ENCODE data around the gene ADGRV1.
"Not testable (repeated sequence)": the region's sequence is repeated elsewhere in the genome, so short reads cannot be mapped to it uniquely, and the experiment has no call there.

The ADGRV1 gene

DNA sequence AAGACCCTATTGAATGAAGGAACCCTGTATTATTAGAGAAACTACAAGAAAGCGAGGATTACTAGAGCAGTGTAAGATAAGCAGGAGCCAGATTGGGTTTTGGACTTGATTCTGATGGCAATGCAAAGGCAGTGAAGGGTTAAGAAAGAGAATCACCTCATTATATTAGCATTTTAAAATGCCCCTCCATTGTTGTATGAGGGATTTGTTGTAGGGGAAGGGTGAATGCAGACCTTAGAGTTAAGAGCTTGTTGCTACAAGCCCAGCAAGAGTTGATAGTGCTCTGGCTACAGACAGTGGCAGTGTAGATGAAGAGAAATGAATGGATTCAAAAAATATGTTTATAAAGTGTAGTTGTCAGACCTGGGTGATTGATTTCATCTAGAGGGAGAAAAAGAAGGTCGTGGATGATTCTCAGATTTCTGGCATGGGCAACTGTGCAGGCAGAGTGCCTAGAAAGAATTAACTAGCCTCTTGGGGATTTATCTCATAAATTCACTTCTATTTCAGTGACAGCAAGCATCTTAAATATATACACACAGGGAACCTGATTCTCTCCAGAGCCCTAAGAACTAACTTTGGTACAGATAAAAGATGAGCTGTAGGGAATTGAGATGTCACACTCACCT, 479.7 kb downstream of the ADGRV1 start:
- no peak for DNase-seq

DNA sequence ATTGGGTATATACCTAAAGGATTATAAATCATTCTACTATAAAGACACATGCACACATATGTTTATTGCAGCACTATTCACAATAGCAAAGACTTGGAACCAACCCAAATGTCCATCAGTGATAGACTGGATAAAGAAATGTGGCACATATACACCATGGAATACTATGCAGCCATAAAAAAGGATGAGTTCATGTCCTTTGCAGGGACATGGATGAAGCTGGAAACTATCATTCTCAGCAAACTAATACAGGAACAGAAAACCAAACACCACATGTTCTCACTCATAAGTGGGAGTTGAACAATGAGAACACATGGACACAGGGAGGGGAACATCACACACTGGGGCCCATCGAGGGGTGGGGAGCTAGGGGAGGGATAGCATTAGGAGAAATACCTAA, 482.5 kb downstream of the ADGRV1 start:
- DNase-seq: not testable (repeated sequence)

DNA sequence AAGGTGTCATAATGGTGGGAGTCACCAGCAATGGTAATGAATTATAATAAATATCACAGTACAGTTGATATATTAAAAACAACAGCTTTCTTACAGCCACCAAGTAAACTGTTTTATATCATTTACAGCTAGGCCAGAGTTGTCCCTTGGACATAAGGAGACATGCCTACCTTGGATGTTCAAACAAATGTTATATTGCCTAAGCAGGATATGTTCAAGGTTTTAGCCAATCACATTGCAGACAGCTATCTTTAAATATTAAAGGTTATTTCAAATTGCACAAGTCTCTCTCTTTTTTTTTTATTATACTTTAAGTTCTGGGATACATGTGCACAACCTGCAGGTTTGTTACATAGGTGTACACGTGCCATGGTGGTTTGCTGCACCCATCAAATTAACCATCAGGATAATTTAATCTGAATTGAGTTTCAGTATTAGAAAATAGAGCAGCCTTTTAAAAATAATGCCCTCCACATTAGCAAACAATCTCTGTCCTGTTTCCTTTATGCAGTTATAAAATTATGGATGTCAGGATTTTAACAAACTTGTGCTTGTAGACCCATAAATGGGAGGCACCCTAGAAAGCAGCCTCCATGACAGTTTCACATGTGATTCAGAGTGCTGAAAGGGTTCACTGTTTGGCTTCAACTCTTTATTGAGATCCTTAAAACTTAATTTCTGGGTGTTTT, 483.8 kb downstream of the ADGRV1 start:
- DNase-seq: no peak

DNA sequence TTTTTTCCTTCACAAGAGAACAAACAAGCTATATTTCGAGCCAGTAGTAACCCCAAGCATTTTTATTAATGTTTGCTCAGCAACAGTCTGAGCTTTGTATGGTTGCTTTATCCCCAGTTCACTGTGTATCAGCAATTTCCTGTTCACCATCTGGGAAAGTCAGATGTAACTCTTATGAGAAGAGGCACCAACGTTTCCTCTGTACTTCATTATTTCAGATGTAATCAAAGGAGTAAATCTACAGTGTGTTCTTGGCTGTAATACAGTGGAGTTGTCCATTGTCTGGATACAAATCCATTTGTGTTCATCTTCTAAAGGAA, 484.3 kb downstream of the ADGRV1 start:
- DNase-seq: no peak

DNA sequence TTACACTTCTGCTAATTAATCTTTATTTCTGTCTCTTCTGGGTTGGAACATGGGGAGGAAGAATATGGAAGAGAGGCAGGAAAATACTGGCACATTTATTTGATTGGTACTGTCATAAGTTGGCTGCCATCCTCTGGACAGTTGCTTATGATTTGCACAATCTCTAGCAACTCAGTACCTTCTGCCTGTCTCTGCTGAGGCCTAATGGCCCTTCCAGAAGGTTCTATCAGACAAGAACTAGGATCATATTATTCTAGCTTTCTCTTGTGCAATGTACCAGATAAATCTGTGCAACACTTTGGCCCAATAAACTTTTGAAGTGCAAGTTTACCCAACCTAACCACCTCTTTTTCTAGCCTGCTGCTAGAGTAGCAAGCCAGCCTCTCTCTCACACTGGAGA, 489.5 kb downstream of the ADGRV1 start:
- no peak for DNase-seq

DNA sequence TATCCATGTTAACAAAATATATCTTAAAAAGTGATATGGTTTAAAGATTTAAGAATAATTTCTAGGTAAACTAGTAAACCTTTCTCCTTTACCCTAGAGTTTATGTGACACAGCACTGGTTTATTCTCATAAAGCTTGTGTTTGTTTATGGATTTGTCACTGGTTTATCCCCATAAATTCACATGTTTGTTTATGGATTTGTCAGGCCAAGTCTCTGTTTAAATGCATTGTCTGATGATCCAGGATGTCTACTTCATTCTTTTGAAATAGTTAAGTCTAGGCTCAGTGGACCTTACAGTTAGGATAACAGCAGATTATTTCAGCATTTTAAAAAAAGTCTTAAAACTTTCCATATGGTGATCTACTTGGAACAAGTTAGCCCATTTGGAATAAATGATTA, 490.5 kb downstream of the ADGRV1 start:
- DNase-seq: no peak

DNA sequence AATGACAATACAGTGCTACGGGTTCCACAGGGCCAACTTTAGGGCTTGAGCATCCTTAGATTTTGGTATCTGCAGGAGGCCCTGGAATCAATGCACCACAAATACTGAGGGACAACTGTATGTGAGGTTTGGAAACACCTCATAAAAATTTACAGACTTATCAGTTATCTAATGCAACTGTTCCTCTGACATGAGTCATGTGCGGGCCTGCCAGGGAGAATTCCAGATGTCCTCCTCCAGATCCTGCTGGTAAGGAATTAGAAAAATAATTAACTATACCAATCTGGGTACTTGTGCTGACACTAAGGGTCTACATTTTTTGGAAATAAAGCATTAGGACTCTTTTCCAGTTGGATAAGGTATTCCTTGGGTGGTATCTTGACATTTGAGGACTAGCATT, 491.2 kb downstream of the ADGRV1 start:
- no peak for DNase-seq

DNA sequence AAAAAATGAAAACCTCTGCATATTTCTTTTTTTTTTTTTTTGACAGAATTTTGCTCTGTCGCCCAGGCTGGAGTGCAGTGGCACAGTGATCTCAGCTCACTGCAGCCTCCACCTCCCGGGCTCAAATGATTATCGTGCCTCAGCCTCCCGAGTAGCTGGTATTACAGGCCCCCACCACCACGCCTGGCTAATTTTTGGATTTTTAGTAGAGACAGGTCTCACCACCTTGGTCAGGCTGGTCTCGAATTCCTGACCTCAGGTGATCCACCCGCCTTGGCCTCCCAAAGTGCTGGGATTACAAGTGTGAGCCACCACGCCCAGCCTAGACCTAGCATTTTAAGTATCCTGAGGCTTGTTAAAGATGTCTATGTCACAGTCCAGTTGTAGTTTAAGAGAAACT, 493.8 kb downstream of the ADGRV1 start:
- DNase-seq: not testable (repeated sequence)

DNA sequence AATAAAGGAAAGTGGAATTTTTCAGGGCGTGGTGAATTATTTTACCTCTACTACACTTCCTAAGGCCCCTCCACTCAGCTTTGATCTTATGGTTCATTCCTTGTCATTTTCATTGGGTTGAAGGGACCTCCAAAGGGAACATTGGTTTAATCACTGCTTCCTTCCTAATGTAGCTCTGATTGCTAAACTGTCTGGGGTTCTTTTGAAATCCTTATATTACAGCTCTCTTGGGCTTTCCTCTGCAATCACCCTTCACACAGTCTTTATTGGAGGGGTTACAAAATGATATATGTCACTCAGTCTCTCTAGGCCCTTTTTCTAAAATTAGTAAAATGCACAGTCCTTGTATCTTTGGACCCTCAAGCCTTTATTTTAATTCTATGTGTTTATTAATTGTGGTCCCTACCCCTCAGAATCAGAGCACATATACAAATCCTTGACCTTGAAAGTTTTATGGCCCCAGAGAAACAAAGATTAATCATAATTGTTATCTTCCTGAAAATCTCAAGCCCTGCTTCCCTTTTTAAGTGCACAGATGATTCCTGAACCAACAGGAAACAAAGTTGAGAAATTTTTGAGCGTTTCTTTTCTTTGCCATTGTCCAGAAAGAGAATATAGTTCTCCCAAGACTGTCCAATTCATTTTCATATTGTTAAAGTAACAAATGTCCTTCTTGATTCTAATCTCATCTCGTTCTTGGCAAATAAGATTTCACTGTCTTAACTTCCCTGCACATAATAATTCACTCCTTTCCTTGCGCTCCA, 494.6 kb downstream of the ADGRV1 start:
- DNase-seq: no peak

DNA sequence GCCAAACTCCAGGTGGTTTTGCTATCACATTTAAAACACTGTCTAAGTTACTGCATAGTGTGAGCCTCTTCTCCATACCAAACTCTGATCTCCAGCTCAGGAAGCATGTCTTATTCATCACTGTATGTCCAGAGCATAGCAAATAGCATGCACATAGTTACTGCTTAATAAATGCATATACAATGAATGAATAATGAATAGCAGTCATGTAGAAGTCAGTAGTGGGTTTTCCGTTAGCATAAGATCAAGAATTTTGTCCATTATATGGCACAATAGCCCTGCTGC, 495.1 kb downstream of the ADGRV1 start:
- no peak for DNase-seq

DNA sequence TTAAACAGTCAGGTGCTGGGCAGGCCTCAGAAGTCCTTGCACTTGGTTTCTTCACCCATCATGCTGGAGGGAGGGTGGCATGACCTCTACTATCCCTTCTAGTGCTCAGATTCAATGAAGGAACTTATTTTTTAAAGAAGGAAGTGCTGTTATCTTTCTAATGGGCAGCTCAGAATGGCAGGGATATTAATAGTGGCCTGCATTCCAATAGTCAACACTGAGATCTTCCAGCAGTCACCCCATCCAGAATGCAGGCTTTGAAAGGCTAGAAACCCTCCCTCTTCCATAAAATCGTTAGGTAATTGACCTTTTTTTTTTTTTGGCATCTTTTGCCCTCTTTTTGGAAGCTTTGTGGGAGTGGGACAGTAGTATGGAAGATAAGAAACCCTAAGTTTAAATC, 499.6 kb downstream of the ADGRV1 start:
- no peak for DNase-seq

DNA sequence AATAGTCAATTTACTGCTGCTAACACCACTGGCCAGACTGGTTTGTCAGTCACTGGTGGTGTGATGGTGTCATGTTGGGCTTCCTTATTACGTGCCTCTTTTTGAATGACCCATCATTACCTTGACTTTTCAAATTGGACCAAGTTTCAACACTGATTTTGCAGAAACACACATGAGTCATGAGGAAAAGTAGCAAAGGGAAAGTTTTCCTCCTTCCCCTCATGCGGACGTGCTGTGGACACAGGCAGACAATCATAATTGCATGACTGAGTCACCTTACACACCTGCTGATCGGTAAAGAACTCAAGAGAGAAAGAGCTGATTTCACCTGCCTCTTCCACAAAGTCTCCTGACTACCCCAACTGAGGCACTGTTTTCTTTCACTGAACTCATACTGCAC, 500.0 kb downstream of the ADGRV1 start:
- DNase-seq: no peak

DNA sequence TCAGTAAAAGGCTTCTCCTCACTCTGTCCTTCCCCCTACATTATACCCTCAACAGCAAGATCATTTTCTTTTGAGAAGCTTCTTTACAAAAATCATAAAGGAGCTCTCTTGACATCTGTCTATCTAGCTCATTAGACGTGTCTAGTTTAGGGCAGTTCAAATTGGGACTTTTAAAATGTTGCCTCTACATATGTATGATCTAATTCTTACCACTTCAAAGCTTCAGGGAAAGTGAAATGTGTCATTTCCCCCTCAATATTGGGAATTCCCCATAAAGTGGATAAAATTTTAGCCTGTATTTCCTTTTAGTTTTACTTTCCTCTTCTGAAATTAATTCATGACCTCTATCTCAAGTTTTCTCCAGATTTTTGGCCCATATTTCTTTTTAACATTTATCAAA, 500.8 kb downstream of the ADGRV1 start:
- DNase-seq: no peak

DNA sequence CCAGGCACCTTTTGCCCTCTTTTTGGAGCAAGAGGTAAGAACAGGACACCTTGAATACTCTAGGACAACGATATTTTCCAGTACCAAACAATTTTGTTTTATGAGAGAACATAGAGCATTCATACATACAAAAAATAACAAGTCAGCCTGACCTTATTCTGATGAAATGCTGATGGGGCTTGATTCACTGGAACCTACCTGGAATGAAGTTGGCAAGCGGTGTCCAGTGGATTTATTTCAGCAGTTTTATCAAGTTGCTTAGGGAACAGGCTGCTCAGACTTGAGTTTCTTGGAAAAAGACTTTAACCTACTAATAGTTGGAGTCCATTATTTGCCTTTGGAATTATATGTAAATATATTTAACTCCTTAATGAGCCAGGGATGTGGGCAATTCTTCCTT, 502.5 kb downstream of the ADGRV1 start:
- no peak for DNase-seq

DNA sequence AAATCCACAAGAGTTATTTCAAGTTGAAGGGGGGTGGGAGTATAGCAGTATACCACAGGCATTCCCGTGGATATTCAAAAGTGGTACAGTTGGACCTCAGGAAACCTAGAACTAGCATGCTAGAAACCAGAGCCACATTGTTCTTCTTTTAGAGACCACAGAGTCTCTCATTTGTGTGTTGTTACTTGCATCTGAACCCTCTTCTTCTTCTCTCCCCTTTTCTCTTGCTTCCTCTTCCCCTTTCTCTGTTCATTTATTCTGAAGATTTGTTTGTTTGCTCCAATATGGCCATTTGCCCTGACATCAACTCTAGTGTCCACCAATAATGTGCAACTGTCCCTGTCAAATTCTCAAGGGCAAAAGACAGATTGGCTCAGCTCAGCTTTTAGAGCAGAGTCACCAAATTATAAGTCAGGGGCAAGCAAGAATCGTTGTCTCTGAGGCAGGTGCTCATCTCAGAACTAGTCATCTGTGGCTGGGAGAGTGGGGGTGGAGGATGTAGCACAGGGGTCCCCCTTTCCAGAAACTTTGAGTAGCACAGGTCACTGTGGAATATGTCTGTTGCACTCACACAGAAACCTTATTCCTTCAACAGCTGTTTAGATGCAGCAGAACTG, 503.5 kb downstream of the ADGRV1 start:
- peak in 1 of 2 donors; percentile 1 for DNase-seq

DNA sequence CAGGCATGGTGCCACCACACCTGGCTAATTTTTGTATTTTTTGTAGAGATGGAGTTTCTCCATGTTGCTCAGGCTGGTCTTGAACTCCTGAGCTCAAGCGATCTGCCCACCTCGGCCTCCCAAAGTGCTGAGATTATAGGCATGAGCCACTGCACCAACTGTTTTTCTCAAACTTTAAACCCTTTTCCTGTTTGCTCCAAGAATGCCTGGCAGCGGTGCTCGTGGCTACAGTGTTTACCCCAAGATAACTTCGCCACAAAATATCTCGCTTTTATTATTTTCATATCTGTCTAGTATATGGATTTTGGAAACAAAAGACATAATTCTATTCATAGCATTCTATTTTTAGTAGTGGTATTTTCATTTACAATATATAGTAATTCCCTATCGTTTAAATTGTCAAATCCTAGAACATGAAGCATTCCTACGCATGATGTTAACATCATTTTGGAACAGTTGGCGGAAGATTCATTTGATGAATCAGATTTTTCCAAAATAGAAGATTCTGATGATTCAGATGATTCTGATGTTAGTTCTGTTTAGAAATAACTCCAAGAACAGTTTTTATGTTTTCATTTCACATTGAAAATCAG, 504.6 kb downstream of the ADGRV1 start:
- not testable (repeated sequence) for DNase-seq

DNA sequence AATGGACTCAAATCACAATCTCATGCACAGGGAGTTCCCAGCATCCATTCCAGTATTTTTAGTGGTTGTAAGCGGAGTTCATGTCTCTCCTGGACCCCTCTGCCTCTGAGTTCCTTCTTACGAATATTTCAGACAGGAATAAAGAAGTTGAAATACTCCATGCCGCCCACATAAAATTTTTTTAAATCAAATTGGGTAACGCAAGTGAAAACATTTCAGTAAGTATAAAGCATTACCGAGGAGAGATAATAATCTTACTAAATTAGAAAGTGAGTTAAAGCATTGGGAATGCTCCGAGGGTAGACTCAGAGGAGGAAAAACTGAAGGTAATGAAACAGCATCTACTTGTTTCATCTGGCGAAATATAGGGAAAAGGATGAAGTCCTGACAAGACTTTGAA, 506.9 kb downstream of the ADGRV1 start:
- DNase-seq: no peak

DNA sequence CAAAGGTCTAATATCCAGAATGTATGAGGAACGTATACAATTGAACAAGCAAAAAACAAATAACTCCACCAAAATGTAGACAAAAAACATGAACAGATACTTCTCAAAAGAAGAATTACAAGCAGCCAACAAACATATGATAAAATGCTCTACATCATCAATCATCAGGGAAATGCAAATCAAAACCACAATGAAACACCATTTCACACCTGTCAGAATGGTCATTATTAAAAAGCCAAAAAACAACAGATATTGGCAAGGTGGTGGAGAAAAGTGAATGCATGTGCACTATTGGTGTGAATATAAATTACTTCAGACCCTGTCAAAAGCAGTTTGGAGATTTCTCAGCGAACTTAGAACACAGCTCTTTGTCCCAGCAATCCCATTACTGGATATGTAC, 510.8 kb downstream of the ADGRV1 start:
- DNase-seq: no peak

DNA sequence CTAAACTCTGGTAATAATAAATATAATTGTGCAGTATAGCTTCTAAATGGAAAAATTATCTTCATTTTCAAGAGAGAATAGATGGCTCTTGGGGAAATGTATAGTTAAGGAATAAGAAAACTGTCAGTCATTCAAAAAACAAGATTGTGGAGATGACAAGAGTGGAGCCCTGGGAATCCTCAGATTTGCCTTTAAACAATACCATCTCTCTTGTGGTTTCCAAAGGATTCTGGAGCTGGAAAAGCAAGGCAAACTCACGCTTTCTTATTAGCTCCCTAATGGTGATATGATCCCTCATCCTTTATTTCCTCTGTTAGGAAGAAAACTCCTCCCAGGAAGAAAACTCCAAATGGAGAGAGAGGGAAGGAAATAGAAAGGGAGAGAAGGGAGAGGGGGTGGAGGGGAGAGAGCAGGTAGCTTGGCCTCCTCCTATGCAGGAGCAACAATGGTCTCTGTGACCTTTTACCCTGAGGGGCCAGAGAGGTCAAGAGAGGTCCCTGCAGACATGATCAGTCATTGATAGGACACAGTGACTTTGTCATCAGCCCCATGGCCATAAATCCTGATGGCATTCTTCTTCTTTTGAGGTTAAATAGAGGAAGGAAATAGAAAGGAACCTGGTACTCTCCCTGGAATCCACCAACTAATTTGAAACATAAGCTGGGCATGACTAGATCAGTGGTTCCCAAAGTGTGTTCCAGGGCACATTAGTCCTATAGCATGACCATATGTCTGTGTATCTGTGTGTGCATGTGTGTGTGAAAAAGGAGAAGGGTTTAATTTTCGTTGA, 512.4 kb downstream of the ADGRV1 start:
- no peak for DNase-seq

DNA sequence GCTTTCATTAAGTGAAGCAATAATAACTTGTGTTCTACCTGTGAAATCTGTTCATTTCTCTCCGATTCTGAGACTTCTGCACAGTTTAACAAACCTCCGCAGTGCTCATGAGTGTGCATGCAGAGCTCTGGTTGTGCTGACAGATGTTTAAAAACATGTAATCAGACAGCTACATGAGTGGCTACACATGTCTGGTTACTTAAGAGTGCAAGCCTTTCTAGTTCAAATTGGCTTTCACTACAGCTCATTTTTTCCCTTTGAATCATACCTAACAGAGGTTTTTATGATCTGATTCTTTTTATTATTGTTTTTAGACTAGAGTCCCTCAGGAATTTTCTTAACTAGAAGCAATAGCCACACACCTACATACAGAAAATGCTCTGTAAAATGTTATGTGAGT, 514.3 kb downstream of the ADGRV1 start:
- no peak for DNase-seq

DNA sequence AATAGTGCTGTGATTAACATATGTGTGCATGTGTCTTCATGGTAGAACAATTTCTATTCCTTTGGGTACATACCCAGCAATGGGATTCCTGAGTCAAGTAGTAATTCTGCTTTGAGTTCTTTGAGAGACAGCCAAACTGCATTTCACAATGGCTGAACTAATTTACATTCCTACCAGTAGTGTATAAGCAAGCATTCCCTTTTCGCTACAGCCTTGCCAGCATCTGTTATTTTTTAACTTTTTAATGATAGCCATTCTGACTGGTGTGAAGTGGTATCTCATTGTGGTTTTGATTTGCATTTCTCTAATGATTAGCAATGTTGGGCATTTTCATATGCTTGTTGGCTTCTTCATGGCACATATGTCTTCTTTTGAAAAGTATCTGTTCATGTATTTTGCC, 516.0 kb downstream of the ADGRV1 start:
- DNase-seq: no peak

DNA sequence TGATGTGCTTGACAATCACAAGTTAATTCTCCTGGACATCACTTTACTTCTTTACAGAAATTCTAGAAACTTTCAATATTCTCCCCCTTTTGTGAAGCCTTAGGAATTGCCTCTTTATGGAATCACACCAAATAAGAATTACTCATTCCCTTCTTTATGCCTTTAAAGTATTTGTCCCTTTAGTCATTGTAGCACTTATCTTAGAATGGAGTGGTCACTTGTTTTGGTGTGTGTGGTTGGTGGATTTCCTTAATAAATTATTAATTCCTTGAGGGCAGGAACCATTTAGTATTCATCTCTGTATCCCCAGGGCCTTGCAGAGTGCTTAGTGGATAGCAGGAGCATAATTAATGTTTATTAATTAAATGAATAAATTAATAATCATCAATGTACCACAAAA, 517.5 kb downstream of the ADGRV1 start:
- no peak for DNase-seq

DNA sequence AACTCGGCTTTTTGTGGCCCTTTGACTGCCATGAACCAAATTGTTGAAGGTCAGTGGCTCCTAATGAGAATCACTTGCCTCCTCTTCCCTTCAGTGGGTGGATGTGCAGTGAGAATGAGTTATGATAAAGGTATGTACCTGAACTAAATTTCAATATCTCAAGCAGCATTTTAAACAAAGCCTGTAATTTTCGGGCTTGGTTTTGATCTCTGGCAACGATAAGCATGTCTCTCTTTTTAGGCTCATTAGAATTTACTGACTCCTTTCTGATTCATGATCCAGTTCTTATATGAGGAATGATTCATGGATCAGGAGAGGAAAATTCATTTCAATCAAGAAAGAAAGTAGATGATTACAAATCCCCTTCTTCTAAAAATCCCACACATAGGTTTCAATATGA, 519.0 kb downstream of the ADGRV1 start:
- no peak for DNase-seq

Measured in stimulated activated CD4-positive, alpha-beta T cell treated with anti-CD3 and anti-CD28 coated beads, Interleukin-2, amount 100 ng/mL, for 48 hours (primary cell).